Stimulated activated CD4-positive, alpha-beta T cell treated with anti-CD3 and anti-CD28 coated beads, Interleukin-15, amount 100 ng/mL, for 1 hour (primary cell): ENCODE measurements around the gene SYT1.
"Not testable (repeated sequence)": the region's sequence is repeated elsewhere in the genome, so short reads cannot be mapped to it uniquely, and the experiment has no call there.

Experiments
- DNase-seq, 2 donors: peaks; one replicate each; pipeline ENCODE4 v3.0.0-alpha.2; 2020; ENCODE audit warnings: low read depth in 1 of 2, low spot score in 1 of 2

Gene SYT1

DNA sequence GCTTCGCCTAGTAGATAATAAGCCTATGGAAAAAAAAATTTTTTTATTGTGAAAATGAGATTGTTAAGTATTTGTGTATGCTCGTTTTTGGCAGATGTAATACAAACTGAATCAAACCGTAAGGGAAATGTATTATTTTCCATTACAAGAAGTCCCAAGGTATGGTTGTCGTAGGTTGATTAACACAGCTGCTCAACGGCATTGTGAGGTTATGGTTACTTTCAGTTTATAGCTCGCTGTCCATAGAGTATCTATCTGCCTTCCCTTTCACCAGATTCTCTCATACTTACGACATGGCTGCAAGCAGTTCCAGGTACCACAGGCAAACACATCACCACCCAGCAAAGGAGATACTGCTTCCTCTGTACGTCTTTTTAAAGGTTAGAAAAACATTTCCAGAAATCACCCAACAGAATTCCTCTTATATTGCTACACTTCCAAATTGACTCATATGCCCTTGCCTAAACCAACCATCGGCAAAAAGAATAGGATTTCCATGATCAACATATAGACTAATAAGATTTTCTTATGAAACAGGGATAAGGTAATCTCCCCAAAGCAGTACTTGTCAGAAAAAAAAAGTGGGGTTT is 338.6 kb downstream of the SYT1 start:
- DNase-seq = no peak

DNA sequence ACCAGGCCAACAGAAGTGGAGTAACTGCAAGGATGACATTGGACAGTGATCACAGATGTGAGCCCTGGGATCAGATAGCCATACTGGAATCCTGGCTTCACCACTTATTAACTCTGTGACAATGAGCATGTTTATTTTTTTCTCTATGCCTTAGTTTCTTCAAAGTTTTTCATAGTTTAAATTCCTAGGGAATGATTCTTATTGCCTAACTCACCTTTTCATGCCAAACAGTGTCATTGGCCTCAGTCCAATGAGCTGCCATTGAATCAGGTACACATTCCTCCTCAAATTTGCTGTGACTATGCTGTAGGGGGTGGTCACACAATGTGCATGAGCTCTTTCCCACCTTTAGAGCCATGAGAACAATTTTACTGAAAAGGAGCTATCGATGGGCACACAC is 342.3 kb downstream of the SYT1 start:
- DNase-seq = no peak

DNA sequence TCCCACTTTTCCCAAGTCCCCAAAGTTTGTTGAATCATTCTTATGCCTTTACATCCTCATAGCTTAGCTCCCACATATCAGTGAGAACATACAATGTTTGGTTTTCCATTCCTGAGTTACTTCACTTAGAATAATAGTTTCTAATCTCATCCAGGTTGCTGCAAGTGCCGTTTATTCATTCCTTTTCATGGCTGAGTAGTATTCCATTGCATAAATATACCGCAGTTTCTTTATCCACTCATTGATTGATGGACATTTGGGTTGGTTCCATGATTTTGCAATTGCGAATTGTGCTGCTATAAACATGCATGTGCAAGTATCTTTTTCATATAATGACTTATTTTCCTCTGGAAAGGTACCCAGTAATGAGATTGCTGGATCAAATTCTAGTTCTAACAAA is 345.8 kb downstream of the SYT1 start:
- not testable (repeated sequence) for DNase-seq

DNA sequence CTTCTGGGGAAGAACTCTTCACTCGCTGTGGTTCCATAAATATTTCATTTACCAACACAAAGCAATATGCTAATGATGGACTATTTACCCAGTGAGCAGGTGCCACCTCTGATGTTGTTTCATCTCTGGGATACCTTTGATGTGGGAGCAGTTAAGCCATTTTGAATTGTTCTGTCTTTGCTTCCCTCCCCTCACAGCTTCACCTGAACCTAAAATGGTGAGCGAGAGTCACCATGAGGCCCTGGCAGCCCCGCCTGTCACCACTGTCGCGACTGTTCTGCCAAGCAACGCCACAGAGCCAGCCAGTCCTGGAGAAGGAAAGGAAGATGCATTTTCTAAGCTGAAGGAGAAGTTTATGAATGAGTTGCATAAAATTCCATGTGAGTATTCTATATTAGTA is 352.7 kb downstream of the SYT1 start:
- no peak for DNase-seq

DNA sequence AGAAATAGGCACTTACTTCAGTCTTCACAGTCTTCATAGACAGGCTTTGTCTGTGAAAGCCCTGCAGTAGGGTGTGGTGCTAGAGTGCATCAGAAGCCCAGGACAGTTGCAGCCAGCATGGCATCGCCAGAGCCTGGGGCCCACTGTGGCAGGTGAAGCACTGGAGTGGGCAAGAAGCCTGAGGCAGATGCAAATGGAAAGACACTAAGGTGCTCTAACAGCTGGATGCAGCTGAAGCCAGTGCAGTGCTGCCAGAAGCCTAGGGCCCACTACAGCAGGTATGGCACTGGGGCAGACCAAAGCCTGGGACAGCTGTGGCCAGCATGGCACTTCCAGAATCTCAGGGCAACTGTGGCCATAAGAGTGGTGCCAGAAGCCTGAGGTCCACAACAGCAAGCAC is 358.6 kb downstream of the SYT1 start:
- no peak for DNase-seq

DNA sequence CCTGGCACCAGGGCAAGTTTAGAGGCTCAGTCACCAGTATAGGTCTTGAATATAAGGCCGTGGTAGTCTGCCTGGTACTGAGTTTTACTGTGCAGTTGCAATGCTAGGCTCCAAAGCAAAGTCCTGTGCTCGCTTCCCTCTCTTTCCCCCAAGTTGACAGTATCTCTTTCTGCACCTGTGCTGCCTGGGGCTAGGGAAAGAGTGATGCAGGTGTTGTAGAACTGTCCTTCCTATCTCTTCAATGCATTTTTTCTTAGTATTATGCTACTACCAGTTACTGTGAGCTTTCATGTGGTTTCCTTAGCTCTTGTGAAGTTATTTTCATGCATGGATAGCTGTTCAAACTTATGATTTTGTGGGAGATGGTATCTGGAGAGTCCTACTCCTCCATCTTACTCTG is 359.2 kb downstream of the SYT1 start:
- no peak for DNase-seq

DNA sequence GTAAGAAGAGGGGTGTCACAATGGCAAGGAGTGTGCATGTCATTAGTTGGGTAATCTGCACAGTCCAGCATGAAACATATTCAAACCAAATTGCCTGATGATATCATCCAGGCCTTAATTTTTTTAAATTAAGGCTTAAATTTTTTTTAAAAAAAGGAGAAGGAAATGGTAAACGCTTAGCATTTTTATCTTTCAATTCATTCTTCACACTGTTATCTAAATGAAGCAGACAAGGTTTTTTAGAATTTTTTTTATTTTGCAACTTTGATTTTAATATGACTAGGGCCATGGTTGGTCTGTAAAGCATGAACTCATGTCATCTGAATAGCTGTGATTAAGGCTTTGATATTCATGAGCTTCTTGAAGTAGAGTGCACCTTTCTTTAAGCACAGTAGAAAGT is 362.5 kb downstream of the SYT1 start:
- no peak for DNase-seq

DNA sequence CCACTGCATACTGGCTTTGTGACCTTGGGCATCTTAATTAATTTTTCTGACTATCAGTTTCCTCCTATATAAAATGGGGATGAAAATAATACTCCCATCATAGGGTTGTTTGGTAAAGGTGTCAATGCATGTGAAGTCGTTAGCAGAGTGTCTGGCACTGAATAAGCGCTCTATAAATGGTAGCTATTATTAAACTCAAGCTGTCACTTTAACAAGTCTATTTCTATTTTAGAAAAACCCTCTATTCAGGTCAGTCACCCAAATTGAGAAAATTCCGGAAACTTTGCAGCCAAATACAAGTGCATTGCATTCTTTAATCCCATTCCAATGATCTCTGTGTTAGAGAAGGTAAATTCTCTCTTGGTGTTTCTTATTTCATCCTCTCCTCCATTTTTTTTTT is 363.1 kb downstream of the SYT1 start:
- no peak for DNase-seq

DNA sequence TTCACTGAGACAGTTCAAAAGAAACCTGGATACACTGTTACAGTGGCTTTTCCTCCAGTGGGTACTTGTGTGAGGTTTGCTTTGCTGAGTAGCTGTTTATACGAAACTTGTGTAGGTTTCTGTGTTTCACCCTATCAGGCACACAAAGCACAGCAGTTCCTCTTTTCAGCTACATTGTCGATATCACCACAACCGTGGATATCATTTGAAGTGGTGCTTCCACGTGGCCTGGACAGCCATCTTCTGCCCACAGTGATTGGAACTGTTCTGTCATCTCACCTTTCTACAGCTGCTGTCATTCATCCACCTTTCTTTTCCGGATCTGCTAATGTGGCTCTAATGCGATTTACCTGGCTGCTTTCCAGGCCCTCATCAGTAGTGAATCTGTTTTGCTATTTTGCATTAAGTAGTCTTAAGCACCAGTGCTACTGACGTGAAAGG is 368.8 kb downstream of the SYT1 start:
- DNase-seq = no peak

DNA sequence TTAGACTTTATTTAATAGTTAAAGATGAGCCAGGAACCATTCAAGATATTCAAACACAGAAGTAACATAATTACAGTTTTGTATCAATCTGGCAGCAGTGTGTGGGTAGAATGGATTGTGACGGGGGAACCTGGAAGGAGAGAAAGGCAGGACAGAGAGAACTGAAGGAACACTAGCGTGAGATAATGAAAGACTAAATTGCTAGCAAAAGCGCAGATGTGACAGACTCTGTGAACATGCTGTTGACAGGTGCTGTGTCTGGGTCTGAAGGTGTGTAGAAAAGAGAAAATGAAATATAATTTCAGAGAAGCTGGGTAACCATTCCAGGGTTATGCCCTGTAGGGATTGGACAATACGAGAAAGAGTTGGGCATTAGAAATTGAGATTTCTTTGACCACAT is 372.3 kb downstream of the SYT1 start:
- DNase-seq = no peak

DNA sequence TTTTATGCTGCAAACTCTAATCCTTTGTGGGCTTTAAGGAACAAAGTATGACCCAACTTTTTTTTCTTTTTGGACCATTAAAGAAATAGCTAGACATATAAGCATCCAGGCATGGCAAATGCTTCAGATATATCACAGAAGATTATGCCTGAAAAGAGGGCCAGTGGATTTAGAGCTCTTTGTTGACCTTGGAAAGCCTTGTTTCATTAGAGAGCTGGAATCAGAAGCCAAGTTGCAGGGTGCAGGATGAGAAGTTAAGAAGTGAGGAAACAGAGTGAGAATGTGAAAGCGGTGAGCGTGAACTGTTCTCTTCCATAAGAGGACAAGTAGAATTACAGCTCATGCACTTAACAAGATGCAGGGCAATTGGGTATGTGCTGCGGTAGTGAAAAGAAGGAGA is 373.7 kb downstream of the SYT1 start:
- DNase-seq = no peak

DNA sequence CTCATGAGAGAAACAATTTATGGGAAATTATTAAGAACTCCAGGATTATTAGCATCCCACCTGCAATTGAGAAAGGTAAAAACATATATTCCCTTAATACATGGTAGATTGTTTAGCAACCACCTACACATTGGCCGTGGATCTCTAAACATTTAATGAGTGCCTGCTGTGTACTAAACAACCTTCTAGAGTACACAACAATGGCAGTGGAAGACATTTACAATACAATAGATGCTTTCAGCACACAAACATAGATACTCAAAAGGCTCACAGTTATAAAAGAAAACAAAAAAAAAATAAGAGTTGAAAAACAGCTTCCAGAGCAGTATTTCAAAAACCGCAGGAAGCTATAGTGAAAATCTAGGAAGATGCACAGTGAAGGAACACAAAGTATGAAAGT is 382.9 kb downstream of the SYT1 start:
- DNase-seq = no peak

DNA sequence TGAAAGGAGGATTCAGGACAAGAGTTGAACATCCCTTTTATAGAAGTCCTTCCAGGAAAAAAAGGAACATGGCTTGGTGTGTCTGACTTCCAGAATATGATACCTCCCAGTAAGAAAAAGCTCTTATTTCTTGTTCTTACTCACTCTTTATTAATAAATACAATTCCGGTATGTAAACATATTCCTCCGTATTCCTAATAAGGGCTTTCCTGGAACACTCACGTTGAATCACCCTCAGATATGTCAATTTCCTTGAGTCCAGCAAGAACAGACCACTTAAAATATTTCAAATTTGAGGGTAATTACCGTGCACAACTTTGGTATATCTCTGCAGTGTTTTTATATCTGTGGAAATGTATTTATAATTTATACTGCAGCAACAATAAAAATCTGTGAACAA is 385.6 kb downstream of the SYT1 start:
- DNase-seq = no peak

DNA sequence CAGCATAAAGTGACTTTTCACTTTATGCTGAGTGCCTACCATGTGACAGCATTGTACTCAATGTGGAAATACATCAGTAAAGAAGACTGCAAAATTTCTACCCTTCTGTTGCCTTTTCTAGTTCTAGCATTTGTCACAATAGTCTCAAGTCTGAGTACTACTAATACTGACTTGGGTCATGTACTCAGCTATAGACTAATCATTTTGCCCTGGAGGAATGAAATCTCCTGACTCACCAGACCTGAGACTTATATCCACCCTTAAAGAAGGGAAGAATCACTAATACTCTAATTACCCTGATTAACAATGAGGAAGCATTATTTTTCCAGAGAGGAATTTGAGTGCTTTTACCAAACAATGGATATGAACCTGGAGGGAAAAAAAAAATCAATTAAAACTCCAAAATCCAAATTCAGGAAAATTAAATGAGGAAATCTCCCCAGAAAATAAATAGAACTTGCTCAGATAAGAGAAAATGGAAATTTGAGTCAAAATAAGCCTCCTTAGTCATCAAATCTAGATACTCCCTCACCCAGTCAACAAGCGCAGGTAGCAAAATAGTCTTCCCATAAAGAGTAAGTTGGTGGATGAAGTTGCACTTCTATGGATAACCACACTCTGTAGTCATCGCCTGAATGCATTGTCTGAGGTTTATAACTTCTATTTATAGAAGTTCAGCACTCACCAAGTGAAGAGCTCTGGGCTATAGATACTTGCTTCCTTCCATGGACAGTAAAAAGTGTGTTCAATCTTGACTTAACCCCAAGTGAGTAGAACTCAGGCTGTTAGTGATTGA is 386.6 kb downstream of the SYT1 start:
- no peak for DNase-seq

DNA sequence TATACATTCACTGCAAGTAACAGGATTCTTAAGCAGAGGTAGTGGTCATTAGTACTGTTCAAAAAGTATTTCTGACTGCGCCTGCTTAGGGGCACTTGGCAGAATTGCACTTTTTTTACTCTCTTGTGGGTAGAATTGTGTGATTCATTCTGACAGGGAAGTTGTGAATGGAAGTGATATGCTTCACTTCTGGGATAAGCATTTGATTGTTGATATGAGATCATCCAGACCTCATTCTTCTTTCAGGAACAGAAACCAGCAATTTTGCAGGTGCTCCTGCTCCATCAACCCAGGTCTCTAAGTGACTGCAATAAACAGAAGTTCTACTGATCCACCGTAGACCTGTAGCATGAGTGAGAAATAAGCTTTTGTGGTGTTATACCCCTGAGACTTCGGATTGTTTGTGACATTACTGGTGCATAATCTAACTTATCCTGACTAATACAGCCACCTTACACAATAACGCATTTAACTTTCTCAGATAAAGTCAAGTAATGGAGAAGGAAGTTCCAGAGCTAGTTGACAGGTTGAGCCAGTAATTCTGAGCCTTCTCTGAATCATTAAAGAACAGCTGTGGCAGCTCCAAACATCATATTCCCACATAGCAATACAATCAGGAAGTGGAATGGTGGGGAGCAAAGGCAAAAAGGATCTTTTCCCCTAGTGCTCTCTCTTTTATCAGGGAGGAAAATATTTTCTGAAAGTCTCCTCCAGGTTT is 387.9 kb downstream of the SYT1 start:
- DNase-seq = no peak

DNA sequence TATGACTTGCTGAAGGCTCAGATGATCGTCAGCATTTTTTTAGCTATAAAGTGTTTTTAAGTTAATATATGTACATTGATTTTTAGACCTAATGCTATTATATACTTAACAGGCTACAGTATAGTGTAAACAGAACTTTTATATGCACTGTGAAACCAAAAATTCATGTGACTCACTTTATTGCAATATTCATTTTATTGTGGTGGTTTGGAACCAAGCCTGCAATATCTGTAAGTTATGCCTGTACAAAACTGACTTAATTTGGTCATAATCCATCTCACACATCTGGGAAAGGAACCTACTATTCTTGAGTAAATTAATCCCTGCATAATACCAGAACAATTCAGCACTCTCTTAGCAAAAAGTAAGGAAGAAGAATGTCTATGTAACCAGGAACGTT is 390.7 kb downstream of the SYT1 start:
- DNase-seq = no peak

DNA sequence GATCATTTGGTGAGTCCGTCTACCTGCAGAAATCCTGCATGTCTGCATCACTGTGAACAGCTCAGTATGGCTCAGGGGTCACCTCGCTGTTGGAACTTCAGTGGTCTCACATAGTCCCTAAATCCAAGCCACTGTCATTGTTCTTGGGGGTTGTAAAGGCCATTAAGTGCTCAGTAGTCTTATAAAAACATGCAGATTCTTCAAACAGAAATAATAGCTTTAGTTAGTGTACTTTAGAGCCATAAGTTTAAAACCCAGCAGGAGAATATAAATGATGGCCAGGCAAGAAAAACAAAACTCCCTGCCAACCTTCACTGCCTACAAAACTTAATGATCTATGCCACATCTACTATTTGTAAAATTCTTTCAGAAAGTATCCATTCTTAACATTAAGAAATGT is 396.3 kb downstream of the SYT1 start:
- no peak for DNase-seq

DNA sequence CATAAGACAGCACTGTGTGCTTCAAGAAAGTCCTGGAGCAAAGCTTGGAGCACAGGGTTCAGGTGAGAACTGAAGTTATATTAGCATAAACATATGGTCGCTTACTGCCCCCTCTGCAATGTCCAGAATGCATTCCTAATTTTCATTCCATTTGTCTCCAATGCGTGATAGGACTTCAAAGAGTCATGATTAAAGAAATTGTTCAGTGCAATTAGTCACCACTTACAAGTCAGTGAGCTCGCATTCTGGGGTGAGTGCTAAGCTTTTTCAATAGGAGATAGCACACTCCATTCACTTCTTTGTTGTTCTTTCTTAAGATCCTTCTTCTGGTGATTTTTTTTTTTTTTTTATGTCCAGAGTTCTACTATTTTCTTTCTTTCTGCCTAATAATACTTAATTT is 398.4 kb downstream of the SYT1 start:
- no peak for DNase-seq

DNA sequence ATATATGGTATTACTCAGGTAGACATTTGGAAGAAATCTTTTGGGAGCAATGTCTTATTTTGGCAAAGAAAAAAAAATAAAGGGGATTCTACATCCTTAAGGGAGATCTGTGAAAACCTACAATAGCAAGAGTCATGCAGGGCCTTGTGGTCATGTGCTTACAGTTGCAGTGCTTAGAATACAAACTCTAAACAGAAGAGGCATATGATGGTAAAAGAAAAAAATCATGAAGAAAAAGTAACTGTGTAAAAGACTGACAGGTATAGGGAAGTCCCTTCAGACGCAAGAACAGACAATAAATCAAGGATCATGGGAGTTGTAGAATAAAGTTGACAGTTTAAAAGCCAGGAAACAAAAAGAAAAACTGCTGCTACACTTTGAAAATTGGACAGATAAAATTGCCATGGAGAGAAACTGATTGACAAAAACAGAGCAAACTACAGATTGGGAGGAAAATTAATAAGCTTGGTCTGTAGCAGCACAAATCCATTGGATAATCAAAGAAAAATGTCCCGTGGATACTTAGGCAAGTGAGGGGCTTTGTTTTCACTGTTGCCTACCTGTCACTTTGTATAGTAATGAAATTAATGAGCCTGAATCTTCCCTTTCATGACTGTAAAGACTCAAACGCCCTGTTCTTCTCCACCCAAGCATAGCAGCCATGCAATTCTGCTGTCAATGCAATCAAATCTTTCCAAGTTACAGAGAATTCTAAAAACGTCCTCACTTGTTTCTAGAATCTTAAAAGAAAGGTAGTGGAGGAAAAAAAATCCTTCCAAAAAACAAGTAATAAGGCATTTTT is 402.0 kb downstream of the SYT1 start:
- DNase-seq = no peak

DNA sequence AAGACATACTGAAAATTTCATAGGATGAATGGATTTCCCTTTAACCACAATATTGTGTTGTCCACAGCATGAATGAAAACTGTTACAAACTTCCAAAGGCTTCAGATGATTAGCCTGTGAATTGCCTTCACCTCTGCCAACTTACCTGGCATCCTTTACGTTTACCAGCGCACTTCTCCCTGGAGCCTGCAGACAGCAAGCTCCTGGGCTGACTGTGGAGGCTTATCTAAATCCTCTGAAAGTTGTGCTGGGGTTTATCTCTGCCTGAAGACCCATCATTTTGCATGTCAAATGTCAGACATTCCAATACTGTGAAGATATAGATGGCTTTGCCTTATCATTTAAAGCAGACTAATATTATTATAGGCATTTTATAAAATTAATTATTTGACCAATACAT is 403.0 kb downstream of the SYT1 start:
- no peak for DNase-seq

DNA sequence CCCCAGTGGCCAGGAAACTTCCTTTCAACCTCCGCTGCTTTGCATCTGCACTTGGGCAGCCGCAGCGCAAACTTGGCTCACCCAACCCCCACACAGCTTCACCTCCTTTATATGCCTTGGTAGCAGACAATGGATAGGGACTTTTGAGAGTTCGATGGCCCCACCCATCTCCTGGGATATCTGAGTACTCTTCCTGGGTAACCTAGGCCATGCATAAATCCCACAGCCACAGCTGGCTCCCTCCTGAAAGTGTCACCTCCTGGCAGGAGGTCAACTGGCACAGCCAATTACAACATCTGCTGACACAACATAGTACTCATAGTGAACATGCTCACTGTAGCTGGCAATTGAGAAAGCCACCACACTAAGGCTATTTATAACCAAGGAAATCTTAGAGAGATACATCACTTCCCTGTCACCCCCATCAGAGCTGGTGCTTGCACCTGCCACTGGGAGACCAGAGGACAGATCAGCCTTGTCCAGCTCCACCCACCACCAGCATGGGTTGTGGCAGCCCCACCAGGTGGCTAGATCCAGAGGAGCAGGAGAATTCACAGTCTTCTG is 410.0 kb downstream of the SYT1 start:
- DNase-seq = no peak
